ENCODE data around the gene WWOX. TPM values are rescaled to one million over a fixed set of nuclear protein-coding genes. Genes with fewer than 3 reads are reported as not detected.

WWOX gene
- total and polyA plus RNA-seq, 7 donors: 7.1 to 46.8 (median 16.1) TPM

- Histone ChIP-seq H3K27ac (no peak overlapping the region), H3K9me3 (no peaks in the 10 kb centered on the region), H3K27me3 (no peaks in the 10 kb centered on the region), H3K36me3 (no peaks in the 10 kb centered on the region), H3K4me1 (peaks cover 0 to 37% (median 31%) of the 10 kb centered on the region in 4 donors), H3K4me3 (no peak overlapping the region)
- intact Hi-C loops (cut with DNase I): no loop called here
- no peak for TF ChIP-seq EP300 (IDR thresholded peaks at IDR 0.05)
- no peak for TF ChIP-seq POLR2AphosphoS5 (IDR thresholded peaks at IDR 0.05)
- no peak for TF ChIP-seq CTCF (IDR thresholded peaks at IDR 0.05)
- TF ChIP-seq POLR2A (IDR thresholded peaks at IDR 0.05): no peak
- no peak for DNase-seq
- 85 to 88% methylated on average over 15 of the region's 15 CpGs for WGBS, 2 donors
Measured at GRCh38 chr16:79064256-79064972, 965.0 kb downstream of the WWOX start.

- H3K4me3 ChIP-seq: no peak overlapping the region
- DNase-seq: no peak
- WGBS, 2 donors: 23 to 71% methylated on average over 7 of the region's 7 CpGs
- intact Hi-C loops (cut with DNase I): no loop called here
- peaks cover 0 to 48% (median 41%) of the 10 kb centered on the region in 4 donors for H3K4me1 ChIP-seq
- no peak overlapping the region for H3K27ac ChIP-seq
- no peaks in the 10 kb centered on the region for H3K36me3 ChIP-seq
- H3K27me3 ChIP-seq: no peaks in the 10 kb centered on the region
- H3K9me3 ChIP-seq: no peaks in the 10 kb centered on the region
- TF ChIP-seq CTCF (IDR thresholded peaks at IDR 0.05) (no peak), POLR2A (IDR thresholded peaks at IDR 0.05) (no peak), EP300 (IDR thresholded peaks at IDR 0.05) (no peak), POLR2AphosphoS5 (IDR thresholded peaks at IDR 0.05) (no peak)
Measured at GRCh38 chr16:79066561-79066960, 967.1 kb downstream of the WWOX start.

- no peak for DNase-seq
- intact Hi-C loops (cut with DNase I): no loop called here
- Histone ChIP-seq H3K4me3 (no peak overlapping the region), H3K27me3 (no peaks in the 10 kb centered on the region), H3K36me3 (no peaks in the 10 kb centered on the region), H3K4me1 (peaks cover 0 to 43% (median 34%) of the 10 kb centered on the region in 4 donors), H3K27ac (no peak overlapping the region), H3K9me3 (no peaks in the 10 kb centered on the region)
- TF ChIP-seq CTCF (IDR thresholded peaks at IDR 0.05): no peak
- TF ChIP-seq POLR2A (IDR thresholded peaks at IDR 0.05): no peak
- TF ChIP-seq EP300 (IDR thresholded peaks at IDR 0.05): no peak
- TF ChIP-seq POLR2AphosphoS5 (IDR thresholded peaks at IDR 0.05): no peak
- WGBS, 2 donors: 89 to 91% methylated on average over 7 of the region's 7 CpGs
Measured at GRCh38 chr16:79067600-79067999, 968.1 kb downstream of the WWOX start.

- WGBS, 2 donors: 87 to 88% methylated on average over 12 of the region's 12 CpGs
- Histone ChIP-seq H3K9me3 (no peaks in the 10 kb centered on the region), H3K4me3 (no peak overlapping the region), H3K4me1 (peaks cover 0 to 44% (median 29%) of the 10 kb centered on the region in 4 donors), H3K27ac (peak overlapping the region; percentile 59 to 75 (median 67)), H3K27me3 (no peaks in the 10 kb centered on the region), H3K36me3 (no peaks in the 10 kb centered on the region)
- no peak for TF ChIP-seq CTCF (IDR thresholded peaks at IDR 0.05)
- peak in 3 of 4 donors; percentile 6 to 33 (median 9) for TF ChIP-seq POLR2AphosphoS5 (IDR thresholded peaks at IDR 0.05)
- TF ChIP-seq EP300 (IDR thresholded peaks at IDR 0.05): peak in 1 of 4 donors; percentile 20
- TF ChIP-seq POLR2A (IDR thresholded peaks at IDR 0.05): no peak
- intact Hi-C loops (cut with DNase I): no loop called here
- no peak for DNase-seq
Measured at GRCh38 chr16:79069121-79069520, 969.7 kb downstream of the WWOX start.
